H1 (cell line): ENCODE results near the gene ALDH3A1. TPM values are rescaled to one million over a fixed set of nuclear protein-coding genes. Genes with fewer than 3 reads are reported as not detected.

ENCODE experiments used
- CTCF ChIA-PET: fragments of 300-600 bp; sonication (Branson Sonifier 250); formaldehyde crosslinking; loops from one replicate; lab custom pipeline; 2021; ENCODE audit not compliant: partially characterized antibody; lab: Charles Lee
- POLR2A ChIA-PET: fragments of 300-600 bp; sonication (Branson Sonifier 250); formaldehyde crosslinking; loops from one replicate; lab custom pipeline; 2021; ENCODE audit warnings: inconsistent platforms; ENCODE audit not compliant: partially characterized antibody; lab: Charles Lee
- DNase-seq, 2 experiments: peaks; one replicate each; pipeline versions ENCODE4 v3.0.0 to v3.0.0-alpha.2; 2010 to 2022; ENCODE audit warnings: low spot score in 2 of 2, low read depth in 1 of 2, mixed read lengths in 1 of 2
- FAIRE-seq: peaks from 2 replicates; lab custom pipeline; 2011; peaks lifted over from hg19 to GRCh38; lab: Jason Lieb, UNC
- H2AFZ ChIP-seq: 2 replicates; pipeline ENCODE4 v1.8.1; 2012; ENCODE audit warnings: low read length, inconsistent platforms
- H2AK5ac ChIP-seq: 2 replicates; pipeline ENCODE4 v1.6.1; 2013; ENCODE audit warnings: low read depth, low read length
- H2BK120ac ChIP-seq: replicated peaks from 2 replicates; pipeline ENCODE3; 2013; ENCODE audit warnings: low read depth, low read length, inconsistent platforms
- H2BK12ac ChIP-seq: 2 replicates; pipeline ENCODE4 v1.6.1; 2013; ENCODE audit warnings: low read depth, low read length
- H2BK15ac ChIP-seq: 2 replicates; pipeline ENCODE4 v1.6.1; 2013; ENCODE audit warnings: low read length
- H2BK20ac ChIP-seq: 2 replicates; pipeline ENCODE4 v1.6.1; 2013; ENCODE audit warnings: low read length
- H2BK5ac ChIP-seq: 2 replicates; pipeline ENCODE4 v1.6.1; 2013; ENCODE audit warnings: low read depth, low read length
- H3K14ac ChIP-seq: 2 replicates; pipeline ENCODE4 v1.6.1; 2013; ENCODE audit warnings: inconsistent platforms; ENCODE audit not compliant: insufficient read length
- H3K18ac ChIP-seq: 2 replicates; pipeline ENCODE4 v1.6.1; 2013; ENCODE audit warnings: low read length; ENCODE audit errors: extremely low read depth
- H3K23ac ChIP-seq: 2 replicates; pipeline ENCODE4 v1.6.1; 2013; ENCODE audit warnings: inconsistent platforms; ENCODE audit not compliant: insufficient read length
- H3K23me2 ChIP-seq: 2 replicates; pipeline ENCODE4 v1.6.1; 2013; ENCODE audit warnings: low read depth, low read length
- H3K27ac ChIP-seq: 2 replicates; pipeline ENCODE4 v1.6.1; 2011; ENCODE audit warnings: low read depth, low read length, inconsistent platforms
- H3K27me3 ChIP-seq, 4 experiments: replicated peaks in 1 of 4; 1 replicate in 1 of 4; 2 replicates in 3 of 4; pipeline versions ENCODE4 v1.6.1 to v1.8.1; 2011 to 2013; ENCODE audit warnings: low read length in 3 of 4, mild to moderate bottlenecking in 3 of 4, inconsistent platforms in 2 of 4, mixed read lengths in 2 of 4, moderate library complexity in 1 of 4; ENCODE audit not compliant: control insufficient read depth in 3 of 4, insufficient read depth in 3 of 4; ENCODE audit errors: extremely low read depth in 1 of 4
- H3K36me3 ChIP-seq, 4 experiments: 2 replicates each; pipeline versions ENCODE4 v1.6.1 to v1.8.1; 2011 to 2013; ENCODE audit warnings: mild to moderate bottlenecking in 4 of 4, low read length in 3 of 4, moderate library complexity in 2 of 4, control low read depth in 1 of 4, inconsistent platforms in 1 of 4; ENCODE audit not compliant: insufficient read depth in 4 of 4, control insufficient read depth in 2 of 4
- H3K4ac ChIP-seq: replicated peaks from 2 replicates; pipeline ENCODE3; 2013; ENCODE audit warnings: low read length, low read depth, mixed read lengths, inconsistent platforms; ENCODE audit not compliant: insufficient read length
- H3K4me1 ChIP-seq, 4 experiments: replicated peaks in 1 of 4; 1 replicate in 1 of 4; 2 replicates in 3 of 4; pipeline versions ENCODE4 v1.6.1 to v1.8.1; 2011 to 2013; ENCODE audit warnings: low read length in 3 of 4, inconsistent platforms in 2 of 4, mixed read lengths in 1 of 4; ENCODE audit not compliant: insufficient read depth in 4 of 4, control insufficient read depth in 3 of 4
- H3K4me2 ChIP-seq, 2 experiments: 2 replicates each; pipeline versions ENCODE4 v1.6.1 to v1.8.1; 2011 to 2013; ENCODE audit warnings: low read depth in 2 of 2, low read length in 2 of 2, control low read depth in 1 of 2, inconsistent platforms in 1 of 2, mild to moderate bottlenecking in 1 of 2; ENCODE audit not compliant: insufficient read depth in 1 of 2
- H3K4me3 ChIP-seq, 4 experiments: fragments of 200-600, 300-600 bp in 1 of 4; sonication (generic), shearing (Covaris generic), sonication (Bioruptor Twin) in 1 of 4; 2 replicates each; pipeline versions ENCODE4 v1.5.1 to v1.8.1; 2011 to 2016; ENCODE audit warnings: low read length in 4 of 4, low read depth in 3 of 4, control low read depth in 2 of 4, inconsistent platforms in 2 of 4, mild to moderate bottlenecking in 2 of 4, mixed read lengths in 1 of 4, moderate library complexity in 1 of 4; ENCODE audit not compliant: insufficient read depth in 2 of 4; ENCODE audit errors: extremely low read depth in 1 of 4
- H3K56ac ChIP-seq: replicated peaks from 2 replicates; pipeline ENCODE3; 2013; ENCODE audit warnings: low read depth, mild to moderate bottlenecking, mixed read lengths, low read length, inconsistent platforms; ENCODE audit not compliant: insufficient read length
- H3K79me1 ChIP-seq: 2 replicates; pipeline ENCODE4 v1.6.1; 2013; ENCODE audit warnings: low read depth, low read length, control low read depth
- H3K79me2 ChIP-seq, 2 experiments: 2 replicates each; pipeline versions ENCODE4 v1.6.1 to v1.8.1; 2012 to 2013; ENCODE audit warnings: low read length in 2 of 2, mild to moderate bottlenecking in 2 of 2, inconsistent platforms in 1 of 2; ENCODE audit not compliant: insufficient read depth in 2 of 2, control insufficient read depth in 1 of 2
- H3K9ac ChIP-seq, 4 experiments: replicated peaks in 1 of 4; 1 replicate in 1 of 4; 2 replicates in 3 of 4; pipeline versions ENCODE4 v1.6.1 to v1.8.1; 2011 to 2013; ENCODE audit warnings: low read depth in 3 of 4, low read length in 3 of 4, control low read depth in 2 of 4, mild to moderate bottlenecking in 2 of 4, moderate library complexity in 2 of 4, inconsistent platforms in 1 of 4; ENCODE audit errors: extremely low read depth in 1 of 4
- H3K9me3 ChIP-seq, 2 experiments: 2 replicates each; pipeline versions ENCODE4 v1.6.1 to v1.8.1; 2012 to 2013; ENCODE audit warnings: mild to moderate bottlenecking in 2 of 2, moderate library complexity in 2 of 2, control low read depth in 1 of 2, inconsistent platforms in 1 of 2, low read depth in 1 of 2, low read length in 1 of 2, mixed read lengths in 1 of 2; ENCODE audit not compliant: insufficient read depth in 2 of 2
- H4K20me1 ChIP-seq, 2 experiments: replicated peaks in 1 of 2; 2 replicates each; pipeline versions ENCODE3 to v1.8.1; 2011 to 2013; ENCODE audit warnings: inconsistent platforms in 2 of 2, low read length in 2 of 2, mild to moderate bottlenecking in 1 of 2; ENCODE audit not compliant: insufficient read depth in 2 of 2, control insufficient read depth in 1 of 2
- H4K5ac ChIP-seq: 2 replicates; pipeline ENCODE4 v1.6.1; 2013; ENCODE audit warnings: low read length, low read depth, mixed read lengths, inconsistent platforms; ENCODE audit not compliant: insufficient read length
- H4K8ac ChIP-seq: 2 replicates; pipeline ENCODE4 v1.8.0; 2013; ENCODE audit warnings: mild to moderate bottlenecking, moderate library complexity, low read length, inconsistent platforms; ENCODE audit not compliant: insufficient read depth; ENCODE audit errors: extremely low read depth
- H4K91ac ChIP-seq: replicated peaks from 2 replicates; pipeline ENCODE3; 2013; ENCODE audit warnings: low read length, mixed read lengths, inconsistent platforms; ENCODE audit not compliant: insufficient read length
- CEBPB ChIP-seq: IDR thresholded peaks from 2 replicates; pipeline ENCODE4 v1.6.1; 2012; ENCODE audit warnings: low read depth, low read length
- EGR1 ChIP-seq: IDR thresholded peaks from 2 replicates; pipeline ENCODE4 v1.6.1; 2011; ENCODE audit warnings: low read depth, low read length, borderline replicate concordance
- GABPA ChIP-seq: IDR thresholded peaks from 2 replicates; pipeline ENCODE4 v1.6.1; 2011; ENCODE audit warnings: mild to moderate bottlenecking, low read length, moderate library complexity, borderline replicate concordance; ENCODE audit not compliant: insufficient read depth
- MAFK ChIP-seq: IDR thresholded peaks from 2 replicates; pipeline ENCODE4 v1.6.1; 2012; ENCODE audit warnings: low read depth, mild to moderate bottlenecking, improper control_type of control experiment, low read length
- PHF8 ChIP-seq: fragments of 200-600 bp; sonication (generic); conservative IDR thresholded peaks from 2 replicates; pipeline ENCODE4 v1.7.1; 2012; ENCODE audit warnings: low read depth, mild to moderate bottlenecking, inconsistent platforms, low read length, moderate library complexity
- RNF2 ChIP-seq: fragments of 200-900, 300-1000 bp; sonication (generic); IDR thresholded peaks from 2 replicates; pipeline ENCODE4 v1.7.1; 2016; ENCODE audit warnings: borderline replicate concordance, low read depth, mild to moderate bottlenecking, antibody characterized with exemption, low read length; ENCODE audit not compliant: poor library complexity, severe bottlenecking; ENCODE audit errors: missing control alignments
- SAP30 ChIP-seq: fragments of 300-600 bp; sonication (generic); IDR thresholded peaks from 2 replicates; pipeline ENCODE4 v1.7.1; 2012; ENCODE audit warnings: low read length, moderate library complexity, mild to moderate bottlenecking, inconsistent platforms; ENCODE audit not compliant: insufficient read depth, insufficient replicate concordance
- SP4 ChIP-seq: IDR thresholded peaks from 2 replicates; pipeline ENCODE4 v1.6.1; 2012; ENCODE audit warnings: low read length, inconsistent platforms
- WGBS, 2 experiments: shearing (Covaris generic) in 1 of 2; methylation state at CpG; one replicate each; pipeline versions ENCODE4 v1.1.6 to v1.1.7; 2013 to 2015; ENCODE audit warnings: low lambda C conversion rate in 2 of 2, mixed read lengths in 2 of 2, inconsistent platforms in 1 of 2, low coverage in 1 of 2, missing lambda C conversion rate in 1 of 2; ENCODE audit not compliant: insufficient replicate concordance in 2 of 2, insufficient coverage in 1 of 2, insufficient read length in 1 of 2; ENCODE audit errors: extremely low coverage in 1 of 2, missing lambda C conversion rate in 1 of 2; 5-methylcytosine and 5-hydroxymethylcytosine counted together
- polyA plus RNA-seq, 7 experiments: library from polyadenylated mRNA; depleted of rRNA in 3 of 7; stranded (reverse) in 5 of 7; unstranded in 2 of 7; fragments of >200 nt in 5 of 7; fragments of 200-250 nt in 2 of 7; gene quantifications; 1 replicate in 5 of 7; 2 replicates in 1 of 7; 4 replicates in 1 of 7; pipeline versions ENCODE4 v1.2.1 to v1.2.3, GENCODE V29; 2011 to 2013; ENCODE audit warnings: missing spikeins in 2 of 7, mixed read lengths in 2 of 7
- total RNA-seq: library from RNA; stranded (reverse); fragmentation: NEBNext Ultra II Directional; extraction: Animal tissue kit (Norgen Biotek cat#: 25700); gene quantifications from 2 replicates; pipeline ENCODE4 v1.2.1, GENCODE V29; 2021

ALDH3A1 gene
- total and polyA plus RNA-seq, 2 of the 8 experiments (the other 6 are each of a cell fraction or from before 2014, with no cell fraction given): 0.37 to 1.4 TPM

DNA sequence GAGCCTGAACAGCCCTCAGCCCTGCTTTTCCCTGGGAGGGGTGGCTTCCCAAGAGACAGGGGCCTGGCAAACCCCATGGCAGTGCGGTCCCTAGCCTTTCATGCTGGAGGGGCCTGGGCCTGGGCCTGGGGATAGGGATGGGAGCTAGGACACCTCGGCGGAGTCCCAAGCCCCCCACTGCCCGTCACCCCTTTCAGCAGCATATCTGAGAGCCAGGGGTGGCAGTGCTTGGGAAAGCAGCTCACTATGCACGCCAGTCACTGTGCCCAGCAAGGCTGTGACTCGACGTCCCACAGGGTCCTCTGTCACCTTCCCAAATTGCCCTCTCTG lies 31.1 kb downstream of the ALDH3A1 start:
- ChIA-PET CTCF (interaction anchor here (1.1 to 8.7 kb wide), 5 partner anchors 10 to 71 kb away, joined by 3 to 56 read pairs (median 8); partner anchors contain the start of gene ALDH3A2), POLR2A (interaction anchor here (3.9 kb wide), 1 partner anchor 68 kb away, joined by 16 read pairs; the partner anchor contains the start of gene ALDH3A2)
- H2AFZ ChIP-seq: no peak overlapping the region
- peak overlapping the region; percentile 48; the same call in 1 of the 2 replicates for H3K18ac ChIP-seq
- FAIRE-seq (no peak), DNase-seq (no peak)
- H3K14ac ChIP-seq: no peak overlapping the region
- TF ChIP-seq EGR1 (no peak), MAFK (no peak), CEBPB (no peak), PHF8 (no peak), GABPA (no peak), SP4 (no peak), SAP30 (no peak), RNF2 (no peak)
- no peak overlapping the region for H2BK12ac ChIP-seq
- no peaks in the 10 kb centered on the region for H3K9me3 ChIP-seq
- peak overlapping the region; percentile 63 for H4K91ac ChIP-seq
- no peak overlapping the region for H2BK5ac ChIP-seq
- no peaks in the 10 kb centered on the region for H3K27me3 ChIP-seq
- H4K8ac ChIP-seq: peak overlapping the region; percentile 53
- H2BK15ac ChIP-seq: 0 out of 2 replicates have a peak overlapping the region, but pooled peaks have one; percentile 46
- H3K4me2 ChIP-seq: no peak overlapping the region
- no peaks in the 10 kb centered on the region for H3K79me1 ChIP-seq
- H3K56ac ChIP-seq: no peak overlapping the region
- no peak overlapping the region for H3K27ac ChIP-seq
- H2BK20ac ChIP-seq: no peak overlapping the region
- H2BK120ac ChIP-seq: no peak overlapping the region
- no peaks in the 10 kb centered on the region for H4K20me1 ChIP-seq
- H3K4me1 ChIP-seq: peaks cover 0 to 8% (median 0%) of the 10 kb centered on the region in 4 experiments; a peak in 2 of 7 replicates
- H3K4ac ChIP-seq: no peak overlapping the region
- H3K79me2 ChIP-seq: no peaks in the 10 kb centered on the region
- H2AK5ac ChIP-seq: no peak overlapping the region
- WGBS, 2 experiments: 92% methylated on average over 7 of the region's 7 CpGs; no CpG with 5 or more reads in 1 of the 2 experiments
- no peaks in the 10 kb centered on the region for H3K23me2 ChIP-seq
- H3K36me3 ChIP-seq: no peaks in the 10 kb centered on the region
- no peak overlapping the region for H4K5ac ChIP-seq
- no peak overlapping the region for H3K4me3 ChIP-seq
- H3K9ac ChIP-seq: no peak overlapping the region
- H3K23ac ChIP-seq: no peak overlapping the region
